ENCODE measurements around the gene TPH1.
"Not testable (repeated sequence)": the region's sequence is repeated elsewhere in the genome, so short reads cannot be mapped to it uniquely, and the experiment has no call there.

TPH1 gene

GRCh38 chr11:18022419-18022818 is 23.6 kb downstream of the TPH1 start:
- DNase-seq (ENCODE audit: low read depth): no peak

GRCh38 chr11:18019650-18020049 is 26.4 kb downstream of the TPH1 start:
- no peak for DNase-seq (ENCODE audit: low read depth)

- no peak for DNase-seq (ENCODE audit: low read depth)
Observed at GRCh38 chr11:18016789-18017188, 29.3 kb downstream of the TPH1 start.

GRCh38 chr11:18014876-18015275 is 31.2 kb downstream of the TPH1 start:
- no peak for DNase-seq (ENCODE audit: low read depth)

- DNase-seq (ENCODE audit: low read depth): no peak
Observed at GRCh38 chr11:18013790-18014507, 32.1 kb downstream of the TPH1 start.

GRCh38 chr11:18012906-18013781 is 32.9 kb downstream of the TPH1 start, which contains the start of gene SERGEF:
Gene SERGEF (minus strand): TSS chr11:18013047. CDS start chr11:18013010, 37 bp downstream.
- peak; percentile 97 for DNase-seq (ENCODE audit: low read depth)

GRCh38 chr11:18012122-18012905 is 33.8 kb downstream of the TPH1 start:
- DNase-seq (ENCODE audit: low read depth): no peak

- no peak for DNase-seq (ENCODE audit: low read depth)
Observed at GRCh38 chr11:18011633-18012032, 34.4 kb downstream of the TPH1 start.

GRCh38 chr11:18010977-18011586 is 35.0 kb downstream of the TPH1 start:
- DNase-seq (ENCODE audit: low read depth): no peak

GRCh38 chr11:18010121-18010670 is 35.9 kb downstream of the TPH1 start:
- DNase-seq (ENCODE audit: low read depth): no peak

- DNase-seq (ENCODE audit: low read depth): no peak
Observed at GRCh38 chr11:18005376-18006129, 40.5 kb downstream of the TPH1 start.

- DNase-seq (ENCODE audit: low read depth): no peak
Observed at GRCh38 chr11:18001191-18001590, 44.9 kb downstream of the TPH1 start.

GRCh38 chr11:18000760-18001159 is 45.3 kb downstream of the TPH1 start:
- no peak for DNase-seq (ENCODE audit: low read depth)

- not testable (repeated sequence) for DNase-seq (ENCODE audit: low read depth)
Observed at GRCh38 chr11:18000128-18000527, 45.9 kb downstream of the TPH1 start.
